GM03348 (cell line): ENCODE results near the gene SHANK3.
"Not testable (repeated sequence)": the region's sequence is repeated elsewhere in the genome, so short reads cannot be mapped to it uniquely, and the experiment has no call there.

Experiments
- DNase-seq: peaks from one replicate; pipeline ENCODE4 v3.0.0; 2012; ENCODE audit warnings: low spot score

SHANK3 gene

GRCh38 chr22:50653256-50653655 lies 19.4 kb upstream of the SHANK3 start:
- no peak for DNase-seq

DNA sequence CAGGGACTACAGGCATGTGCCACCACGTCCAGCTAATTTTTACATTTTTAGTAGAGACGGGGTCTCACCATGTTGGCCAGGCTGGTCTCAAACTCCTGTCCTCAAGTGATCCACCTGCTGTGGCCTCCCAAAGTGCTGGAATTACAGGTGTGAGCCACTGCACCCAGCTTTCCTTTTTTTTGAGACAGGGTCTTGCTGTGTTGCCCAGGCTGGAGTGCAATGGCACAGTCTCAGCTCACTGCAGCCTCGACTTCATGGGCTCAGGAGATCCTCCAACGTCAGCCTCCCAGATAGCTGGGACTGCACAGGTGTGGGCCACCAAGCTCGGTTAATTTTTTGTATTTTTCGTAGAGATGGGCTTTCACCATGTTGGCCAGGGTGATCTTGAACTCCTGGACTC lies 18.0 kb upstream of the SHANK3 start:
- DNase-seq: not testable (repeated sequence)

DNA sequence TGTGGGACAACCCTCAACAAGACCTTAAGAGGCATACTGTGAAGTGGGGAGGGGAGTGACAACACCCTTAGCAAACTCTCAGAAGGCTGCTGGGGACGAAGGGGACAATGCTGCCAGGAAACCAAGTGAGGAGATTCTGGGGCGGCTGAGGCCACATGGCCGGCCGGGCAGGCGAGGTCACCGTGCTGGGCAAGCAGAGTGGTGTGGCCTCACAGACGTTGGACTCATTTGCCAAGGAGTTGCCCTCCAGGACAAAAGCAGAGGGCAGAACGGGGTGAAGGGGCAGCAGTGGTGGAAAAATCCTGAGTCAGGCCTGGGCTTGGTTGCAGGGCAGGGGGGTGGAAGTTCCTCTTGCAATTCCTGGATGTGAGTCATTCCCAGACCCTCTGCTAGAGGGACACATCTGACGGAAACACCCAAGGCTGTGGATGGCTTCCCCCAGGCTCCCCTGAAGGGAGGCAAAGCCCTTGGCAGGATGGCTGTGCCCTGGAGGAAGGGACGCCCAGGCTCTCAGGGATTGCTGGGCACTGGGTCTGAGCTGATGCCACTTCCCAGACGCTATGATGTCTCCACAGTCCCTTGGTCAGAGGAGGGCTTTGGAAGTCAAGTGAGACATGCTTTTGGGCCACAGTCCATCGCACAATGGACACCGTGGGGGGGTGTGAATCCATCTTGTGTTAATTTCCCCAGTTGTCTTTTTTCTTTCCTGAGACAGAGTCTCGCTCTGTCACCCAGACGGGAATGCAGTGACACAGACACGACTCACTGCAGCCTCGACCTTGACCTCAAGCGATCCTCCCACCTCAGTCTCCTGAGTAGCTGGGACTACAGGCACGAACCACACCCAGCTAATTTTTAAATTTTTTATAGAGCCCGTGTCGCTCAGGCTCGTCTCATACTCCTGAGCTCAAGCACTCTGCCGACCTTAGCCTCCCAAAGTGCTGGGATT lies 16.2 kb upstream of the SHANK3 start:
- DNase-seq: peak; percentile 62

DNA sequence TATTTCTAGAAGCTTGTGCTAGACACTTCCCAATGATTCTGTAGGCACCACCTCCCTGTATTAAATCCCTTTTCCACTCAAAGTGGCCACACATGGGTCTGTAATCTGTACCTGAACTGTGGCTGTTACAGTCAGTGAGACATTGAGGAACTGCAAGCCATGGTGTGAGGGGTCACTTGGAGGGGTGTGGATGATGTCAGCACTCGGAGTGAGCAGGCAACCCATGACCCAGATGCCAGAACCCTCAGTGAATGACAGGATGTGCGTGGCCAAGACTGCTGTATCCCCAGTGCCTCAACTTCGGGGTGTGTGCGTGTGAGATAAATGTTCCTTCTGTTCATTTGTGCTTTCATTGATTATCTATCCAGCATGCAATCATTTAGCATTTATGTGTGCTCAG lies 14.7 kb upstream of the SHANK3 start:
- DNase-seq: no peak

GRCh38 chr22:50659711-50660110 lies 12.9 kb upstream of the SHANK3 start:
- not testable (repeated sequence) for DNase-seq

GRCh38 chr22:50660306-50660705 lies 12.3 kb upstream of the SHANK3 start:
- no peak for DNase-seq

DNA sequence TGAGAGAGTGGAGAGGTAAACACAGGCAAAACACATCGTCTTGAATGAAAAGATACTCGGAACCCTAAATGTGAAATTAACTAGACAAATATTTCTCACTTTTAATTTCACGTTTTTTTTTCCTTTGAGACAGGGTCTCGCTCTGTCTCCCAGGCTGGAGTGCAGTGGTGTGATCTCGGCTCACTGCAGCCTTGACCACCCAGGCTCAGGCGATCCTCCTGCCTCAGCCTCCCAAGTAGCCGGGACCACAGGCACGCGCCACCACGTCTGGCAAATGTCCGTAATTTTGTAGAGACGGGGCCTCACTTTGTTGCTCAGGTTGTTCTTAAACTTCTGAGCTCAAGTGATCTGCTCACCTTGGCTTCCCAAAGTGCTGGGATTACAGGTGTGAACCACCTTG lies 7.4 kb upstream of the SHANK3 start:
- no peak for DNase-seq

DNA sequence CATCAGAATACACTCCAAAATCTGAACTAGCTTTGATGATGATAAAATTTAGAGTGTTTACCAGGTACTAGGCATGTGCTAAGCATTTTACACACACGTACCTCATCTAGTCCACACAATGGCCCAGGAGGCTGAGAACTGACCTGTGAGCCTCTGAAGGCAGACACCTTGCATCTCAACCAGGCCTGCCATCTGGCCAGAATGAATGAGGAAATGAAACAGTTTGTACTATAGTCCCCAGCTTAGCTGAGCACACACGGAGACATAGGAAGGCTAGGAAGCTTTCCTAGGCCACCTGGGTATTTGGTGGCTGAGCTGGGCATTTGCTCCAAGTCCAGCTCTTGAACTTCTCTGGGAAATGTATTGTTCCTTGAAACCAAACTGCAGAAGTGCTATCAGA lies 6.9 kb upstream of the SHANK3 start:
- no peak for DNase-seq

DNA sequence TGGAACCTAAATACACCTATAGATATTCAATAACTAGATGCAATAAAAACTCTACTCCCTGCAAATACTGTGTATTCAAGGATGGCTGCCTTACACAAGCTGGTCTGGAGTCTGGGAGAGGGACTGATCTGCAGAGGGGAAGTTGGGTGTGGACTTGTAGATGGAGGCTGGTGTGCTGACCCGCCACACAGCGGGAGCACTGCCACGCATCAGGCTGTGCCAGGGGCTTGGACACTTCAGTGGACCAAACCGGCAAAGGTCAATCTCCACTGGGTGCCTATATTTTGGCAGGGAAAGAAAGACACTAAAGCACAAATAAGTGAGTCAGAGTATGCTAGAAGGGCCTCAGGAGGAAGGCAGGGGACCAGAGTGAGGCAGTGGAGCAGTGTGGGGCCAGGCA lies 2.1 kb upstream of the SHANK3 start:
- DNase-seq: no peak

- DNase-seq: no peak
Measured at GRCh38 chr22:50670914-50671538, 1.6 kb upstream of the SHANK3 start.

DNA sequence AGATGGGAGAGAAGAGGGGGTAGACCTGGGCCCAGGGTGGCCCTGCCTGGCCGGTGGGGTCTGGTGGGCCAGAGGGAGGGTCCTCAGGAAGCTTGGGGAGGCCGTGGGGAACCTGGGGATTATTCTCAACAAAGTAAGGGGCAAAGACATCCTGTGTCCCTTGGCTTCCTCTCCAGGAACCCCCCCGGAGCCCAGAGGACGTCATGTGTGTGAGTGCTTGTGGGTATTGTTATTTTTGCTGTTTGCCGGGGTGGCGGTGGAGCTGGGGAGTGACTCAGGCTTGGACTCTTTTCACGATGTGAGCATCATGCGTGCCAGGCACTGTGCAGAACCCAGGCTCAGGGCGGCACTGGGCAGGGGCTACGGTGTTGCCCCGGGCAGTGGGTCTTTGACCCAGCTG lies 982 bp upstream of the SHANK3 start:
- DNase-seq: peak; percentile 13

DNA sequence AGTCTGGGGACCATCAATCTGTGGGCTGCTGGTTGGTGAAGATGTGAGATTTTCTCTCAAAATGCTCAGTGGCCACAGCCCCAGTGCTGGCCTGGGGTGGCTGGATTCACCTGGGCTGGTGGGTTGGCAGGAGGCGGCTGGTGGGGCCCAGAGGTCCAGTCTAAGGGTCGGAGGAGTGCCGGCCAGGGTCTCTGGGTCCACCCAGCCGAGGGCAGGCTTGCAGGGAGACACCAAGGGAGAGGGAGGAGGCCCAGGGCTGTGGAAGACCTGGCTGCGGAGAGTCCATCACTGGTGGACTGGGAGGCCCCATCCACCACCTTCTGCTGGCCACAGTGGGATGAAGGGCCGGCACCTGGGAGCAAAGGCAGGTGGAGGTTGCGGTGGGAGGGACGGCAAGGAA lies 582 bp upstream of the SHANK3 start:
- no peak for DNase-seq

DNA sequence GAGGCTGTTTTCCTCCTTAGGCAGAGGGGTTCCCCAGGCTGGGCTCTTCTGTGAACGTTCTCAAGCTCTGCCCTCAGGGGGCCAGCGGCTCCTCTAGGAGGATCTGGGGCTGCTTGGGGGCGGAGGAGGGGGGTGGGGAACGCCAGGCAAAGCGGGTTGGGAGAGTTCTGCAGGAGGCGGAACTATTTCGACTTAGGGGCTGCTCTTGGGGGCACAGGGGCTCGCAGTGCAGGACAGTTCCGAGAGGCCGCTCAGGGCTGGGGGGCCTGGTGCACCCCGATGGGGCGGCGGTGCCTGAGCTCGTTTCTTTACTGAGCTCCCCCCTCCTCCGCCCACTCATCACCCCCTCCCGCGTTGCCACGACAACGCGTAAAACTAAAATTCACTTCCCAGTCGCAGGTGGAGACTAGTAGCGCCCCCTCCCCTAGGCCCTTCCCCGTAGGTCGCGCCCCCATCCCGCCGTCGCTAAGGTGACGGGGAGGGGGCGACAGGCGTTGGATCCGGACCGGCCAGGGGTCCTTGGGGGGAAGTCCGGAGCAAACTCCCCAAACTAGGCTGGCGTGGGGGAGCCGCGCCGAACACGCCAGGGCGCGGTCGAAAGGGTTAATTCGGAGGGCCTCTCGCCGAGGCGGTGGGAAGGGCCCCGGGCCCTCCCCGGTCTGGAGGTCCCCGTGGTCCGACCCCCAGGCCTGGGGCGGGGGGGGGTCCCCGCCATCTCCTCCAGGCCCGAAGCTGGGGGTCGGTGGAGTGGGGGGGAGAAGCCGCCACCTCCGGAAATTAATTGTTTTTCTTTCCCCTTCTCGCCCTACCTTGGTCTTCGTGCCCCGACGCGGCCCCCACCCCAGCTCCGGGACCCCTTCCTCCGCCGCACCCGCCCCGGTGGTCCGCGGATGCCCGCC lies 857 bp downstream of the SHANK3 start:
- peak; percentile 14 for DNase-seq

DNA sequence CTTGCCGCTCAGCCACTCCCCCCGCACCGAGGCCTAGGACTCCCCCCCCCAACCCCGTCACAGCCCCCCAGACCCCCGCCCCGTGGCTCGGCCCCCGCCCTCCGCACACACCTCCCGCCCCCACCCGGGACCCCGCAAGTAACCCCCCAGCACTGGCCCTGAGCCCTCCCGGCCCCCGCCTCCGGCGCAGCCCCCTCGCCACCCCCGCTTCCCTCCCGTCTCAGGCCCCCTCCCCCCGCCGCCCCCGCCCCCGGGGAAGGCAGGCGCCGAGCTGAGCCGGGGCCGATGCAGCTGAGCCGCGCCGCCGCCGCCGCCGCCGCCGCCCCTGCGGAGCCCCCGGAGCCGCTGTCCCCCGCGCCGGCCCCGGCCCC lies 1.5 kb downstream of the SHANK3 start:
- DNase-seq: peak; percentile 10

DNA sequence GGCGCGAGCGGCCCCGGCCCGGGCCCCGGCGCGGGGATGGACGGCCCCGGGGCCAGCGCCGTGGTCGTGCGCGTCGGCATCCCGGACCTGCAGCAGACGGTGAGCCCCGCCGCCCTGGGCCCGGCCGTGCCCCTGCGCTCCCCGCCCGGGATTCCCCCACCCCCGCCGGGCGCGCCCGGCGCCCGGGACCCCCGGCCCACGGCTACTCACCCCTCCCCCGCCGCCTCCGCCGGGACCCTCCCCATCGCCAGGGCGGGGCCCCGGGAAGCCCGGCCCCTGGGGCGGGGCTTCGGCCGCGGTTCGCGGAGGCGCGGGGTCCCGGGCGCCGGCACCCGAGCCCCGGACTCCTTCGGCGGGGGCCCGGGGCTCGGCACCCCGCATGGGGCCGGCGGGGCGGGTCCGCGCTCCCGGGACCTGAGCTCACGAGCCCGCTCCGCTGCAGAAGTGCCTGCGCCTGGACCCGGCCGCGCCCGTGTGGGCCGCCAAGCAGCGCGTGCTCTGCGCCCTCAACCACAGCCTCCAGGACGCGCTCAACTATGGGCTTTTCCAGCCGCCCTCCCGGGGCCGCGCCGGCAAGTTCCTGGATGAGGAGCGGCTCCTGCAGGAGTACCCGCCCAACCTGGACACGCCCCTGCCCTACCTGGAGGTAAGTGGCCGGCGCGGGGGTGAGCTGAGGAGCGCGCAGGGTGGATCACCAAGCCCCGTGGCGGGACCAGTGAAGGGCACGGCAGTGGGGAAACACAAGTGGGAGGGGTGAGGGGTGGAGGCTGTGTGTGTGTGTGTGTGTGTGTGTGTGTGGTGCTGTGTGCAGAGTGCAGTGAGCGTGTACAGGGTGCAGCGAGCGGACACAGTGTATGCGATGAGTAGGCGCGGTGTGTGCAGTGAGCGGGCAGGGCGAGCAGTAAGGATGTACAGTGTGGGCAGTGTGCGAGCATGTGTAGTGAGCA lies 2.3 kb downstream of the SHANK3 start:
- DNase-seq: peak; percentile 46

GRCh38 chr22:50675553-50676179 lies 3.0 kb downstream of the SHANK3 start:
- no peak for DNase-seq

DNA sequence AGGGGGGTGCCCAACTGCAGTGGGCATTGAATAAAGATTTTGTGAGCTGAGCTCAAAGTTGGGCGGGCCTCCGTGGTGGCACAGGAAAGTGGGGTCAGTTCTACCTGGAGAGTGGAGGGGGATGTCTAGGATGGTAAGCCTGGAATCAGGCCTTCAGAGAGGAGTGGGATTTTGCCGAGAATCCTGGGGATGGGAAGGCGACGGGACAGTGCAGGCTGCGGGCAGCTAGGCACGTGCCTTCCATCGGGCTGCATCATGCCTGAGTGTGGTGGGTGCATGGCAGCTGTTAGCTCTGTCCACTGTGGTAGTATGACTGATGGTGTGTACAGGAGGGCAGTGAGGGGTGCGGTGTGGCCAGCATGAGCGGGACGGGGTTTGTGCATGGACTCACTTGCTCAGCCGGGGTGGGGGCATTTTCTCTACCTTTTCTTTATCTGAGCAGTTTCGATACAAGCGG lies 3.6 kb downstream of the SHANK3 start:
- DNase-seq: no peak

GRCh38 chr22:50676661-50677492 lies 4.3 kb downstream of the SHANK3 start:
- DNase-seq: no peak

- DNase-seq: no peak
Measured at GRCh38 chr22:50677493-50678217, 5.0 kb downstream of the SHANK3 start.
